ENCODE data around the gene RNF223.

DNA sequence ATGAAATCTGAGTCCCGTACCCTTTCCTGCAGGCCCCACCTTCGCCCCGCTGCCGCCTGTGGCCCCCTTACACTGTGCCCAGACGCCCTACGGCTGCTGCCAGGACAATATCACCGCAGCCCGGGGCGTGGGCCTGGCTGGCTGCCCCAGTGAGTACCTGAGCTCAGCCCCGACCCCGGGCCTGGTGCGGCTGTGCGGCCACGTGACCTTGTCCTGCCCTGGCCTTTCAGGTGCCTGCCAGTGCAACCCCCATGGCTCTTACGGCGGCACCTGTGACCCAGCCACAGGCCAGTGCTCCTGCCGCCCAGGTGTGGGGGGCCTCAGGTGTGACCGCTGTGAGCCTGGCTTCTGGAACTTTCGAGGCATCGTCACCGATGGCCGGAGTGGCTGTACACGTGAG is 29.0 kb downstream of the RNF223 start:
- no peak for TF ChIP-seq CTCF (IDR thresholded peaks at IDR 0.05; ENCODE audit: low read length)
- TF ChIP-seq EZH2 (optimal IDR thresholded peaks at IDR 0.05; ENCODE audit: low read depth, low read length): no peak

Measured in MM.1S (cell line).